GM12875 (cell line): ENCODE measurements around the gene ANKRD35.

Experiments used
- H3K4me3 ChIP-seq: one replicate; pipeline ENCODE4 v1.5.1; 2011; ENCODE audit warnings: low read depth, low read length, control low read depth
- CTCF ChIP-seq: IDR thresholded peaks from 2 replicates; pipeline ENCODE4 v1.5.1; 2011; ENCODE audit warnings: low read depth, mild to moderate bottlenecking, control low read depth, inconsistent platforms, low read length, moderate library complexity, borderline replicate concordance; ENCODE audit not compliant: insufficient read depth

Gene ANKRD35

GRCh38 chr1:145863282-145864018 is 22.2 kb downstream of the ANKRD35 start:
- no peak for TF ChIP-seq CTCF
- no peak overlapping the region for H3K4me3 ChIP-seq

GRCh38 chr1:145859491-145860023 is 26.1 kb downstream of the ANKRD35 start:
- peak overlapping the region; percentile 78 for H3K4me3 ChIP-seq
- no peak for TF ChIP-seq CTCF

- TF ChIP-seq CTCF, result no peak
- peak within 1 kb of the TSS; percentile 78 for H3K4me3 ChIP-seq
Measured at GRCh38 chr1:145858901-145859490, 26.7 kb downstream of the ANKRD35 start, which contains the start of gene PIAS3. Gene PIAS3 (minus strand): TSS chr1:145859081. CDS start chr1:145858990, 91 bp downstream.

- H3K4me3 ChIP-seq, result peak overlapping the region; percentile 78
- TF ChIP-seq CTCF, result no peak
Measured at GRCh38 chr1:145858238-145858900, 27.3 kb downstream of the ANKRD35 start.

- TF ChIP-seq CTCF, result no peak
- H3K4me3 ChIP-seq, result no peak overlapping the region
Measured at GRCh38 chr1:145857170-145857569, 28.5 kb downstream of the ANKRD35 start.

- no peak overlapping the region for H3K4me3 ChIP-seq
- TF ChIP-seq CTCF, result peak; percentile 17; the same call in 1 of the 2 replicates
Measured at GRCh38 chr1:145855426-145855948, 30.2 kb downstream of the ANKRD35 start.
